Central memory CD4-positive, alpha-beta T cell (primary cell): ENCODE results near the gene PEPD.

Source experiments
- DNase-seq: peaks from one replicate; pipeline ENCODE4 v3.0.0; 2022

PEPD gene

DNA sequence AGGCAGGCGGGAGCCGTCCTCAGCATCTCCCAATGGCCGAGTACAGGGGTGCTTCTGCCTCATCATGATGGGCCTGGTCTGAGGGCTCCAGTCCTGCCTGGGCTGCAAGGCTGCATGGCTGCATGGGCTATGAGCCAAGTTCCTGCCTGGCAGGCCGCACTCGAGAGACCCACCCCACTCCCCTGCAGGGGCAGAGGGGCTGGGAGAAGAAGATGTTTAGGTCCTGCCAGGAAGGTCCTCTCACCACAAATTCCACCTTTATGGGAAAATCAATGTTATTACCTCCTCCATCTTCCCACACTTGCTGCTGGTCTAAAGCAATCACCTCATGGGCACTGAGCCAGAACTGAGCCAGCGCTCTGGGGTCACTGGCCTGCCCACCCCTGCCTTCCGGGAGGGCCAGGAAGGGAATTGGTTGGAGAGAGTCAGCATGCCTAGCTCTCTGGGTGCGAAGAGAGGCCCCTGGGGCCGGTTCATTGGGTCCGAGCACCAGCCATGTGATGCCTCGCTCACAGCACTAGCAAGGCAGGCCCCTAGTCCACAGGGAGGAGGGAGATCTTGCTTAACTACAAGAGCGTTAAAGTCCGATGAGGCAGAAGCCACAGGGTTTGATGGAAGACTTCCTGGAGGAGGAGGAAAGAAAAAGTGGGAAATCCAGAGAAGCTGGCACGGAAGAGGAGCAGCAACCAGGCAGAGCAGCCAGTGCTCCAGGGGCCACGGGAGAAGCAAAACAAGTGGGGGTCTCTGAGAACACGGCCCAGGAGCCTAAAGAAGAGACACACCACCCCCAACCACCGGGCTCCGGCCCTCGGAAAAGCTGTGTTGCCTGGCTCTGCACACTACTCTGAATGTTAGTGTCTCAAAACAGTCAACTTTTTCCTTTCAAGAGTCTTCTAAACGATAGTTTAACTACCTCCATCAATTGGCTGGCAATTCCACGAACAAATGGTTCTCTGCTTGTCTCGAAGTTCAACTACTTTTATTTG lies 84.9 kb downstream of the PEPD start:
- no peak for DNase-seq

DNA sequence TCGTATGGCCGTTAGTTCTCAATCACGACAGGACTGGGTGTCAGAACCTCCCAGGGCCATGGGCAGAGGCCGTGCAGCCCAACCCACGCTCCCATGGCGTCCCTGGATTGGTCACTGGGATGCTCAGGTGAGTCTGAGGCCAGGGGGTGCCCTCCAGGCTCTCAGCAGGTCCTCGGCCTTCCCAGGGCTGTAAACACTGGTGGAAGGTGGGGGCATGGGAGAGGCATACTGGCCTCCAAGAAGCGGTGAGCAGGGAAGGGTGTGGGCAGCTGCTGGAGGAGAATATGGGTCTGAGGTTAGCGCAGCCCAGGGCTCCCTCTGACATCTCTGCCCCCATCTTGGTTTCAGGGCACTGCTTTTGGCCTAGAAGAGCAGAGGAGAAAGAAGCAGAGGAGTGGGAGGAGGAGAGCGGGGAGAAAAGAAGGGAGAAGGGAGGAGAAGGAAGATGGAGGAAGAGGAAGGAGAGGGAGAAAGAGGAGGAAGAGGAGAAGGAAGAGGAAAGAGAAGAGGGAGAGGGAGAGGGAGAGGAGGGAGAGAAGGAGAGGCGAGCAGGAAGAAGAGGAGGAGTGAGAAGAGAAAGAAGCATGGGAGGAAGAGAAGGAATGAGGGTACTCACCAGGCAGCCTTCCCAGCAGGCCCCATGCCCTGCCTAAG lies 85.8 kb downstream of the PEPD start:
- no peak for DNase-seq

GRCh38 chr19:33434886-33435705 lies 86.5 kb downstream of the PEPD start:
- no peak for DNase-seq

DNA sequence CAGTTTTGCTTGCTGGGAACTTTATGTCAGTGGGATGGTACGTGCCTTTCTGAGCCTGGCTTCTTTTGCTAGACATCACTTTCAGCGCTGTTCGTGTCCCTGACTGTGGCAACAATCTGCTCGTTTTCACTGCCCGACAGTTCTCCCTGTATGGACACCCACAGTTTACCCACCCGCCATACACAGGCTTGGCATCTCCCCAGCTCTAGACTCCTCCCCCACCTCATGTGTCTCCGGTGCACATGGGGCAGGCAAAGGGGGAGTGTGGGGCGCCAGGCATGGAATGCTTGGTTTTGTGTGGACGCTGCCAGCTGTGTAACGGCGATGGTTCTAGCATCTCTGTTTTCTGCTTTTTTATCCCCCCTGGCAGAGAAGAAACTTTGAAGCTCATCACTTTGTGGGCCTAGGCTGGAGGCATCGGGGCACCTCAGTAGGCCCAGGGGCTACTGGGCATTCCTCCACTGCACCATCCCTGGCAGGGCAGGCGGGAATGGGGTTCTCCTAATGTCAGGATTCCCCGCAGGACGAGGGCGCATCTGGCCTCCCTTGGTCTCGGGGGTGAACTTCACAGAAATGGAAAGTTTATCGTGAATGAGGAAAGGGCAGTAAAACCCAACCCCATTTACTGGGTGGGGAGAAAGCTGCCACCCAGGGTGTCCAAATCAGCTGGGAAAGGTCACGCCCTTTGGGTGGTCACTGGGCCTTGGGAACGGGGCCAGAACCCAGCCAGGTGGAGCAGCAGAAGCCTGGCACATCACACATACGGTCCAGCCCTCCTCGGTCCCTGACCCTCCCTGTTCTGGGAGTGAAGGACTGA lies 87.3 kb downstream of the PEPD start:
- DNase-seq: no peak

GRCh38 chr19:33432446-33433170 lies 89.0 kb downstream of the PEPD start:
- DNase-seq: no peak

GRCh38 chr19:33432015-33432414 lies 89.6 kb downstream of the PEPD start:
- DNase-seq: no peak

- peak; percentile 53 for DNase-seq
These were observed 90.8 kb downstream of the PEPD start for GRCh38 chr19:33430674-33431277.

DNA sequence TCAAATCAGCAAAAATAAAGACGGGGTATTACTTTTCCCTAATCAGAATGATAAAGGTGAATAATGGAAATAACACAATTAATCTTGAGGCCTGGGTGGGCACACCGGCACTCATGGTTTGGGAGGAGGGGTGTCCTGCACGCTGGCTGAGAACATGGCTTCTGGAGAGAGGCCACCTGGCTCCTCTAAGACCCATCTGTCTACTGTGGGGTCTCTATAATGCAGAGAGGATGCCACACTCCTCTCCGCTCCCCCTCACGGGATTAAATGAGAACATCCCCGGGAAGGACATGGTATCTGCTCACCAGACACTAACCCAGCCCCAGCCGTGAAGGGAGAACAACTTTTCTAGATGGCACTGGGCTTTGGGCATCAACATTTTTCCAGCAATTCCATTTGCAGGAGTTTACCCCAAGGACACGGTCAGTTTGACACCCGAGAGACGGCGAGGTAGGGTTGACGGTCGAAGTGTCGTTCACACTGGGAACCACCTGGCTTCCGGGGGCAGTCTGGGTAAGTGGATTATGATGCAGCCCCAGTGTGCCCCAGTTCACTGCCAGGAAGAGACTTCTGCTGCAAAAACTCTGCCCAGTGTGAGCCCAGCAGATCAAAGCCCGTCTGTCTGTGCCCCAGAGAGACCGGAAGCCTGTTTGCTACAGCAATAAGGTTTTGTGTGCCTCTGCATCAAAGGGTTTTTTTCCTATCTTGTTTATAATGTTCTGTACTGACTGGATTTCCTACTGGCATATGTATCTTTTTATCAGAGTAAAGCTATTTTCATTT lies 91.5 kb downstream of the PEPD start:
- peak; percentile 47 for DNase-seq

DNA sequence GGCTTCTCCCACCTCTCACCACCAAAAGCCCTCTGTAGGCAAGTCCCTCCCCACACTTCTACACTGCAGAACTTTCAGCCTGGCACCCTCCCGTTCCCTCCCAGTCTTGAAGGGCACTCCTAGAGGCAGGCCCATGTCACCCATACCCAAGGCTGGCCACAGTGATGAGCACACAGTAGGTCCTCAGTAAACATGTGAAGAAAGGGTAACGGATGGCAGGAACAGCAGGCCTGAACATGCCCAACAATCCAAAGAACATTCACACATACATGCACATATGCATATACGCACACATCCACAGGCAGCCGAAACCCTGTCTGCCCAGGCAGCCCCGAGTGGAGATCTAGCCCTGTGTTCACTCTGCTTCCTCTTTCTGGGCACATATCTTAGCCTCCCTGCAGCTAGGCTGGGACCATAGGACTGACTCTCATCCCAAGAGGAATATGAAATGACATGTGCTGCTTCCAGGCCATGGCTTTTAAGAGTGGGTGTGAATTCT lies 92.9 kb downstream of the PEPD start:
- DNase-seq: no peak

- DNase-seq: no peak
These were observed 93.6 kb downstream of the PEPD start for GRCh38 chr19:33427801-33428626.

DNA sequence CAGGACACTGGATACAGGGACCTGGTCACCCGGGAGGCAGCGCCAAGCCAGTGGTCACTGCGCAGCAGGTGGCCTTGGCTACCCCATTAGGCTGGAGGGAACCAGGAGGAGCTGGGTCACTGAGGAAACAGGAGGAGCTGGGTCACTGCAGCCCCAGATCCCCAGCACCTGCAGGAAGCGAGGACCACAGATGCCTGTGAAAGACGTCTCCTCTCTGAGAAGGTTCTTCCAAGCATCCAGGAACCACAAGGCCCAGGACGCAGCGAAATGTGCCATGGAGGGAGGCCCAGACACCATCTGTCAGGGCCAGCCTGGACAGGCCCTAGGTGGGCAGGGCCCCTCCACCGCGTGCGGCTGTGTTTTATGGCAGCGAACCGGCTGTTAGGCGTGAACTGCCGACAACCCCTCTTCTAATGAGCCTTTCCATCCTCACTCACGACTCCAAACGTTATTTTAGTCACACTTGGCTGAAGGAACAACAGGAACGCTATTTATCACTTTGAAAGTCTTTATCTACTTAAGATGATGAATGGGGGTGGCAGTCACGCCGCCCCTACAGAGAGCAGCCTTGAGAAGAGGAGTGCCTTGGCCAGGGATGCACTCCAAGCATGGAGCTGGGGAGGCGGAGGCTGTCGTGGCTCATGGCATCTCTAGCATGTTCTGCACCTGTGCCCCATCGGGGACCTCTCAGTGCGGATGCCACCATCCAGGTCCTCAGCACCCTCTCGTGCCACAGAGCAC lies 94.8 kb downstream of the PEPD start:
- DNase-seq: no peak

- no peak for DNase-seq
These were observed 97.4 kb downstream of the PEPD start for GRCh38 chr19:33424181-33424580.

- no peak for DNase-seq
These were observed 99.0 kb downstream of the PEPD start for GRCh38 chr19:33422369-33423180.

GRCh38 chr19:33421368-33421767 lies 100.2 kb downstream of the PEPD start:
- DNase-seq: no peak

- no peak for DNase-seq
These were observed 100.8 kb downstream of the PEPD start for GRCh38 chr19:33420821-33421220.

- DNase-seq: no peak
These were observed 101.8 kb downstream of the PEPD start for GRCh38 chr19:33419788-33420130.
